GM23248 (cell line): ENCODE measurements around the gene VCX3B. TPM values are rescaled to one million over a fixed set of nuclear protein-coding genes. Genes with fewer than 3 reads are reported as not detected.

ENCODE experiments used
- DNase-seq: peaks from one replicate; pipeline ENCODE4 v3.0.0-alpha.2; 2015
- H2AFZ ChIP-seq: fragments of 200-600 bp; sonication (generic); 2 replicates; pipeline ENCODE4 v1.6.1; 2016; ENCODE audit warnings: antibody characterized with exemption
- H3F3A ChIP-seq: fragments of 200-600 bp; sonication (generic); 2 replicates; pipeline ENCODE4 v1.6.1; 2016; ENCODE audit warnings: mild to moderate bottlenecking, antibody characterized with exemption, mixed run types; ENCODE audit not compliant: insufficient read depth
- H3K27ac ChIP-seq: fragments of 200-600 bp; sonication (generic); 2 replicates; pipeline ENCODE4 v1.5.1; 2016; ENCODE audit warnings: mild to moderate bottlenecking
- H3K27me3 ChIP-seq: fragments of 200-600 bp; sonication (generic); replicated peaks from 2 replicates; pipeline ENCODE4 v1.6.1; 2016; ENCODE audit warnings: mild to moderate bottlenecking; ENCODE audit not compliant: insufficient read depth
- H3K36me3 ChIP-seq: fragments of 200-600 bp; sonication (generic); 2 replicates; pipeline ENCODE4 v1.6.1; 2016; ENCODE audit warnings: low read depth, mild to moderate bottlenecking
- H3K4me1 ChIP-seq: fragments of 200-600 bp; sonication (generic); 2 replicates; pipeline ENCODE4 v1.6.1; 2016; ENCODE audit warnings: mild to moderate bottlenecking; ENCODE audit not compliant: insufficient read depth
- H3K4me2 ChIP-seq: fragments of 200-600 bp; sonication (generic); one replicate; pipeline ENCODE4 v1.6.1; 2016; ENCODE audit warnings: mild to moderate bottlenecking; ENCODE audit not compliant: unreplicated experiment
- H3K4me3 ChIP-seq: fragments of 200-600 bp; sonication (generic); 2 replicates; pipeline ENCODE4 v1.5.1; 2016; ENCODE audit warnings: mild to moderate bottlenecking
- H3K79me2 ChIP-seq: fragments of 200-600 bp; sonication (generic); 2 replicates; pipeline ENCODE4 v1.6.1; 2016; ENCODE audit warnings: mild to moderate bottlenecking; ENCODE audit not compliant: insufficient read depth
- H3K9ac ChIP-seq: fragments of 200-600 bp; sonication (generic); 2 replicates; pipeline ENCODE4 v1.6.1; 2016; ENCODE audit warnings: mild to moderate bottlenecking
- H3K9me2 ChIP-seq: fragments of 200-600 bp; sonication (generic); 2 replicates; pipeline ENCODE4 v1.6.1; 2016; ENCODE audit warnings: mixed run types, mild to moderate bottlenecking, moderate library complexity; ENCODE audit not compliant: insufficient read depth
- H3K9me3 ChIP-seq: fragments of 200-600 bp; sonication (generic); one replicate; pipeline ENCODE4 v1.6.1; 2017; ENCODE audit warnings: low read depth
- H4K20me1 ChIP-seq: fragments of 200-600 bp; sonication (generic); 2 replicates; pipeline ENCODE4 v1.6.0; 2016; ENCODE audit not compliant: insufficient read depth
- EZH2phosphoT487 ChIP-seq: fragments of 200-600 bp; sonication (generic); IDR thresholded peaks from 2 replicates; pipeline ENCODE4 v1.6.1; 2018; ENCODE audit warnings: antibody characterized with exemption, moderate library complexity, mild to moderate bottlenecking, low read depth; ENCODE audit not compliant: insufficient read depth
- WGBS, 2 experiments: methylation state at CpG; one replicate each; pipeline ENCODE4 v1.1.6; 2015 to 2017; ENCODE audit warnings: low lambda C conversion rate in 2 of 2, low coverage in 1 of 2; ENCODE audit errors: missing lambda C conversion rate in 2 of 2; 5-methylcytosine and 5-hydroxymethylcytosine counted together
- in situ Hi-C: fragments of 300-500 bp; cut with MboI; formaldehyde crosslinking; loops from 2 replicates; pipeline ENCODE4 v1.15.0; 2020
- polyA plus RNA-seq: library from polyadenylated mRNA; unstranded; fragments of >200 nt; fragmentation: Nextera tagmentation; extraction: Ambion mirVana; gene quantifications from 2 replicates; pipeline ENCODE4 v1.2.1, GENCODE V29; 2016
- total RNA-seq: library from RNA; depleted of rRNA; stranded (reverse); fragments of >200 nt; shearing (Covaris generic); gene quantifications from 2 replicates; pipeline ENCODE4 v1.2.3, GENCODE V29; 2014

Gene VCX3B
- total and polyA plus RNA-seq, 2 experiments from 2014 or later: not detected

GRCh38 chrX:8504451-8504850 lies 39.8 kb downstream of the VCX3B start:
- Histone ChIP-seq H3K27me3 (no peaks in the 10 kb centered on the region), H4K20me1 (no peaks in the 10 kb centered on the region), H3K9ac (no peak overlapping the region), H3K9me2 (no peaks in the 10 kb centered on the region), H3K9me3 (no peaks in the 10 kb centered on the region), H3K4me1 (no peaks in the 10 kb centered on the region), H3K4me2 (no peak overlapping the region), H3F3A (no peaks in the 10 kb centered on the region), H2AFZ (no peak overlapping the region), H3K4me3 (no peak overlapping the region), H3K36me3 (no peaks in the 10 kb centered on the region), H3K79me2 (no peaks in the 10 kb centered on the region), H3K27ac (no peak overlapping the region)
- in situ Hi-C loops: no loop called here
- no peak for TF ChIP-seq EZH2phosphoT487
- no peak for DNase-seq
- 5 to 9% methylated on average over 6 of the region's 6 CpGs for WGBS, 2 experiments
